Measurements from ENCODE around the gene RNF175.

DNA sequence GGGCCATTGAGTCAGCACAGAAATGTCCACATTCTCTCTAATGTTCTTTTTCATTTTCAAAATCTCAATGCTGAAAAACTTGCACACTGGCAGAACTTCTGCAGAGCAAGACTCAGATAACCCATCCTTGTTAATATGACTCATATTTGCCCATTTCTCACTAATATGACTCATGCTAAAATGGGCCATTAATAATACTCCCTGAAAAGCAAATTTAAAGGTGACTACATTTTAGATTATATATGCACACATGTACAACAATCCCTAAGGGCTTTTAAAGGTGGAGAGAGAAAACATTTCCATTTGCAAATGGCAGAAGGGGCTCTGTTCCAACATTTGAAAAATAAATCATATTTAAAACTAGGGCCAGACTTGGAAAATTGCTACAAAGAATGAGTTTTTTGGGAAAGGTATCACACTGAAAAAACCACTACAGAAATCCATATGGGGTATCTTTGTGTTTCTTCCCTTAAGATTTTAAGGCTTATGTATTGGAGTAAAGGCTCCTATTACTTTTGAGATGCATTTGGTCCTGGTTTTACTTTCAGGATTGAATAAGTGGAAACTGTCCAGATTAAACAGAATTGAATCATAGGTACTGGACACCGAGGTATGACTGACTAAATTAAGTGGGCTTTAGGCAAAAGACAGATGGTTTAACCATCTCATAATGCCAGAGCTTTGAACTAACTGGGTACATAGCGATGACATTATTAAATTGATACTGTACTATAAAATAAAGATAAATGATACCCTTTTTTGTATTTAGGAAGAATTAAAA is 45.8 kb downstream of the RNF175 start:
- TF ChIP-seq, protein P1, sequence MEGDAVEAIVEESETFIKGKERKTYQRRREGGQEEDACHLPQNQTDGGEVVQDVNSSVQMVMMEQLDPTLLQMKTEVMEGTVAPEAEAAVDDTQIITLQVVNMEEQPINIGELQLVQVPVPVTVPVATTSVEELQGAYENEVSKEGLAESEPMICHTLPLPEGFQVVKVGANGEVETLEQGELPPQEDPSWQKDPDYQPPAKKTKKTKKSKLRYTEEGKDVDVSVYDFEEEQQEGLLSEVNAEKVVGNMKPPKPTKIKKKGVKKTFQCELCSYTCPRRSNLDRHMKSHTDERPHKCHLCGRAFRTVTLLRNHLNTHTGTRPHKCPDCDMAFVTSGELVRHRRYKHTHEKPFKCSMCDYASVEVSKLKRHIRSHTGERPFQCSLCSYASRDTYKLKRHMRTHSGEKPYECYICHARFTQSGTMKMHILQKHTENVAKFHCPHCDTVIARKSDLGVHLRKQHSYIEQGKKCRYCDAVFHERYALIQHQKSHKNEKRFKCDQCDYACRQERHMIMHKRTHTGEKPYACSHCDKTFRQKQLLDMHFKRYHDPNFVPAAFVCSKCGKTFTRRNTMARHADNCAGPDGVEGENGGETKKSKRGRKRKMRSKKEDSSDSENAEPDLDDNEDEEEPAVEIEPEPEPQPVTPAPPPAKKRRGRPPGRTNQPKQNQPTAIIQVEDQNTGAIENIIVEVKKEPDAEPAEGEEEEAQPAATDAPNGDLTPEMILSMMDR (IDR thresholded peaks at IDR 0.05), result no peak
- no peak for TF ChIP-seq POLR2A (IDR thresholded peaks at IDR 0.05)

Data from lower leg skin (tissue), 3 donors.